OCI-LY3 (cell line): ENCODE measurements around the gene MYLK.

Source experiments
- CTCF ChIP-seq: fragments of 200-600, 300-600 bp; sonication (generic); IDR thresholded peaks from 2 replicates; pipeline ENCODE4 v1.5.1; 2014; ENCODE audit warnings: antibody characterized with exemption, low read length, low read depth
- EZH2phosphoT487 ChIP-seq: fragments of 200-600 bp; shearing (Covaris generic); IDR thresholded peaks from 2 replicates; pipeline ENCODE4 v1.6.1; 2018; ENCODE audit warnings: antibody characterized with exemption, mixed run types, low read depth

DNA sequence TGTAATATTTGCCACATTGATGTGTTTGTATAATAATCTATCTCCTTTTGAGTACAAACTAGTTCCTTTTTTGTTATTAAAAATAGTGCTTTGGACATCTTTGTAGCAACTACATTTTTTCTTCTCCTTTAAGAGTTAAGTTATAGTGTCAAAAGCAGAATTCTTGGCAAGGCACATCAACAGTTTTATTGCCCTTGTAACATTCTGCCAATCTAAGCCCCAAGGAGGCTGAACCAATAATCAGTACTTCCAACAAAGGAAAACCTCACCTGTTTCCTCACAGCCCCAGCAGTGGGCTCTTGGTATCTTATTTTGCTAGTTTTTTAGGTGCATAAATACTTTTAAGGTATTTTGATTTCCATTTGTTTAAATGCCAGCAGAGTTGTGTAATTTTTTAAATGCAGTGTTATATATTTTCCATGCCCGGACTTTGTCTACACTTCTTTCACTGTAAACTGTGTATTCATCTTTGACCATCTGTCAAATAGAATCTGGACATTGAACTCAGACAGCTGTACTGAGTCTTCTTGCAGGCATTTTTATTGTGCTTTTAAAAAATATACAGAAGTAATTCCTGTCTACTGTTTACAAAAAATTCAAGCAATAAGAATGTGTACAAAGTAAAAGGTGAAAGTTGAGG lies 101.0 kb downstream of the MYLK start:
- TF ChIP-seq CTCF (no peak), EZH2phosphoT487 (no peak)
